ENCODE measurements around the gene AFAP1.
A peak's percentile ranks its signal among the peaks of the same experiment; 100 is the strongest.

The AFAP1 gene

GRCh38 chr4:7843831-7844593, 95.6 kb downstream of the AFAP1 start:
- peak in 26 of 51 donors; percentile 11 to 73 (median 36) for DNase-seq

- no peak for DNase-seq
Observed at GRCh38 chr4:7842384-7843279, 97.0 kb downstream of the AFAP1 start.

DNA sequence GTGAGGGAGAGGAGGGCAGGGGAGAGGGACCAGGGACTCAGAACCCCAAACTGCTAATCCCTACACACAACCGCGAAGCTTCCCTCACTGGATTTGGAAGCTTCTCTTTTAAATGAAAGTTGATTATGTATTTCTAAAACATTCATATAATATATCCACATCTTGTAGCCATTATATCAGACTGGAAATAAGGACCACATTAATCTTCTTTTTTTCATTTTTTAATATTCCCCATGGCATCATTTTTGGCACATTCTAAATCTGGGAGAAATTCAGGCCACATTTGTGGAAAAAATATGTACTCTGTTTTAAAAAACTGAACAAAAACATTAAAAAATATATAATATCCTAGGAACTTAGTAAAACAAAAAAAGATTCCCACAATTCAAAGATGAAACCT, 97.8 kb downstream of the AFAP1 start:
- no peak for DNase-seq

DNA sequence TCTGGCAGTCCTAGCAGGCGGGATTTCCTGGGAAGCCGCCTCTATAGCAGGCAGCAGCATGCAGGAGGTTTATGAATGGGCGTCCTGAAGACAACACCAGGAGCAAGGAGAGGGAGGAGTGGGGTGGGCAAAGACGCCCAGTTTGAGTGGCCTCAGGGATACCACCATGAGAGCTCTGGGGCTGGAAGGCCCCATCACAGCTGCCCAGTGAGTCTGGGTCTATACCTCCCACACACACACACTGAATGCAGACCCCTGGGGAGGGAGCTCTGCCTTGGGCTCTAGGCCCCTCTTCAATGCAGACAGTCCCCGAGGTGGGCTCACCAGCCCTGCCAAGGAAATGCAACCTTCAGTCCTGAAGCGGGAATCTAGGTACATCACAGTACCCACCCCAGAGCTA, 98.6 kb downstream of the AFAP1 start:
- DNase-seq, result no peak

DNA sequence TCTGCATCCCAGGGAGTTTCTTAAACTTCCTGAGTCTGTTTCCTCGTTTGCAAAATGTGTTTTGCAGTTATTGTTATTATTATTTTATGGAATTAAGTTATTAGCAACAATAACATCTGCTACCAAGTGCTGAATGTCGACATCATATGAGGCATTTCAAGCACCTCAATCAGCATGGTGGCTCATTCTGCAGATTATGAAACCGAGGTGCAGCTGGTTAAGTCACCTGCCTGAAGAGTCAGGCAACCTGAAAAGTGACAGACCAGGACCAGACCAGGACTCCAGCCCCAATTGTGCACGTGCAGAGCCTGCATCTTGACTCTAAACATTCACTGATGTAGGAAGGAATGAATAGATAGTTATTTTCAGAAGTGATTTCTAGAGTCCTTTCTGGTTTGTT, 99.8 kb downstream of the AFAP1 start:
- DNase-seq, result no peak

DNA sequence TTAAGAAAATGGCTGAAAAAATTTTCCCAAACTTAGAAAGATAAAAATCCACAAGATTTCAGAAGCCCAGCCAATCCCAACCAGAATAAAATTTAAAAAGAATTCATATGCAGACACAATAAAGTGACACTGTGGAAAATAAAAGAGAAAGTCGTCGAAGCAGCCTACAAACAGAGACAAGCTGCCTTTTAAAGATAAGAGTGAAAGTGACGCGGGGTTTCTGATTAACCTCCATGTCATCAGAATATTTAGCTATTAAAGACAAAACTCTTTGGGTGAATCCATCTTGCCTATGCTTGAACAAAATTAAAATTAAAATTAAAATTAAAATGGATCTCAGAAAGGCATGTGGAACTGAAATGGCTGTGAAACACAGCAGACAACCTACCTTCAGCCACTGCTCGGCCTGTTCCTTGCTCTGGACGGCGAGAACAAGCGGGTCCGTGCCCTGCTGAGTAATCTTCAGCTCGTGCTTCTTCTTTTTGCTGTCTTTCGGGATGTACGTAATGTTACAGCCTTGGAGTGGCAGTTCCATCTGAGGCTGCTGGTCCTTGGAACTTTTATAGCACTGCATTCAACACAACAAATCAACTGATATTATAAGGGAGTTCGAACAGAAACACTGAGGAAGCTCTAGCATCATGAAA, 101.4 kb downstream of the AFAP1 start:
- DNase-seq, result no peak

GRCh38 chr4:7837597-7838135, 102.0 kb downstream of the AFAP1 start:
- no peak for DNase-seq

DNA sequence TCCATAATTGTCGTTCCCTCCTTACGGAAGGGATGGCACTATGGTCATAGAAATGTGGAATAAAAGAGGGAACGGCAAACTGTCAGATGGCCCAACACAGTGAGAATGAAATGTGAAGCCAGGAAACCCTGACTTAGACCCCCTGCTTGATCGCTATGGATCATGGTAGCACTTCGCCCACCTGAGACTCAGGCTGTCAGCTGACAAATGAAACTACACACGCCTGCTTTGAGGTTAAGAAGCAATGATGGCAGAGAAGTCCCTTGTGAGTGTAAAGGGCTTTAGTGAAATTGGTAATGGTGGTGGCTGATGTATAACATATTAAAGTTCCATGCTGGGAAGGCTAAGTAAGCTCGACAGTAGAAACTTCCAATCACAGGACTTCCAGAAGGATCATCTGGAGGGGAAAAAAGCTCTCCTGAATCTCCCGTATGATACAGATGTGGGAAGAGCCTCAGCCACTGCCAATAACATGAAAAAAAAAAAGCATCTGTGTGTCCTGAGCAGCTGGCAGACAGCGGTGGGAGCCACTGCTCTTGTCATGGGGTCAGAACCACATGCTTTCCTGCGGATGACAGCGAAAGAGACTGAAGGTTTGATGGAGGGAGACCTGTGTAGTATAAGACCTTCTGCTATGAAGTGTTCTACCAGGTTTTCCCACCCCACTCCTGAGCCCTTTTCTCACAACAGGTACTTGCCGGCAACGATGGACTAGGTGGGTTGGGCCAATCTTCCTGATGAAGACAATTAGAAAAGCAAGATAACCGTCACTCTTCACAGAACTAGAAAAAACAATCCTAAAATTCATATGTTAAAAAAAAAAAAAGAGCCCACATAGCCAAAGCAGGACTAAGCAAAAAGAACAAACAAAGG, 107.6 kb downstream of the AFAP1 start:
- DNase-seq, result no peak

DNA sequence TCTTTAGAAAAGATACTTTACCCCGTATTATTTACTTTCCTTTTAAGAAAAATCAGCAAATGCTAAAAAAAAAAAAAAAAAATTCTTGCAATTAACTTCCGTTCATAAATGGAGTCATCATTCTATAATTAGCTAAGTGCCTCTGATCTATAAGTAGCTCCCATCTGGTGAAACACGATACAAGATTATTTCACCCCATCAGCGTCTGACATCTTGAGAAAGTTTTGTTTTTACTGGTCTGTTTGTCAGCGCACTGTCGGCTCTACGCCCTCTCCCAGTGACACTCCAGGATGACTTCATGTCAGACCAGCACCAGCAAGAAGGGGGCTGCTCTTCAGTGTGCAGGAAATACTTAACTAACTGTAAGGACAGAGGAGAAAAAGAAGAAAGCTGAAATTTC, 108.3 kb downstream of the AFAP1 start:
- no peak for DNase-seq

DNA sequence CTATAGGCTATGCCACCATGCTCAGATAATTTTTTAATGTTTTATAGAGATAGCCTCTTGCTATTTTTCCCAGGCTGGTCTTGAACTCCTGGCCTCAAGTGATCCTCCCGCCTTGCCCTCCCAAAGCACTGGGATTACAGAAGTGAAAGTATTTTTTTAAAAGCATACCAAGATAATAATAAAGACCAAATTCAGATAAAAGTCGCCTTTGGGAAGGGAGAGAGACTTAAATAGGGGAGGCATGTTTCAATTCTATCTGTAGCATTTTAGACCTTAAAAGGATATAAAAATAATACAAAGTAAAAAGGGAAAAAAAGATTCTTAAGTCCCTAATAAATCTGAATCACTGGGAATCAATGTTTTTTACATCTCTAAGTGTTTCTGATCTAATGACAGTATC, 108.9 kb downstream of the AFAP1 start:
- DNase-seq, result no peak

- DNase-seq, result no peak
Observed at GRCh38 chr4:7829652-7830580, 109.7 kb downstream of the AFAP1 start.

DNA sequence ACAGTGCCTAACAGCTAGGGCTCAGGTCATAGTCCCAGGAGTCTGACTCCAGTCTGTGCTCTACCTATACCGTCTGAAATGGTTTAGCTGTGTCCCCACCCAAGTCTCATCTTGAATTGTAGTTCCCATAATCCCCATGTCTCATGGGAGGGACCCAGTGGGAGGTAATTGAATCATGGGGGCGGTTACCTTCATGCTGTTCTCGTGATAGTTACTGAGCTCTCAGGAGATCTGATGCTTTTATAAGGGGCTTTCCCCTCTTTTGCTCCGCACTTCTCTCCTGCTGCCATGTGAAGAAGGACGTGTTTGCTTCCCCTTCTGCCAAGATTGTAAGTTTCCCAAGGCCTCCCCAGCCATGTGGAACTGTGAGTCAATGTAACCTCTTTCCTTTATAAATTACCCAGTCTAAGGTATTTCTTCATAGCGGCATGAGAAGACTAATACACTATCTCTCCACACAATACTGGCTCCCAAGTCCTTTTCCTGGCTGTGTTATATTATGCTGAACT, 110.8 kb downstream of the AFAP1 start:
- no peak for DNase-seq

DNA sequence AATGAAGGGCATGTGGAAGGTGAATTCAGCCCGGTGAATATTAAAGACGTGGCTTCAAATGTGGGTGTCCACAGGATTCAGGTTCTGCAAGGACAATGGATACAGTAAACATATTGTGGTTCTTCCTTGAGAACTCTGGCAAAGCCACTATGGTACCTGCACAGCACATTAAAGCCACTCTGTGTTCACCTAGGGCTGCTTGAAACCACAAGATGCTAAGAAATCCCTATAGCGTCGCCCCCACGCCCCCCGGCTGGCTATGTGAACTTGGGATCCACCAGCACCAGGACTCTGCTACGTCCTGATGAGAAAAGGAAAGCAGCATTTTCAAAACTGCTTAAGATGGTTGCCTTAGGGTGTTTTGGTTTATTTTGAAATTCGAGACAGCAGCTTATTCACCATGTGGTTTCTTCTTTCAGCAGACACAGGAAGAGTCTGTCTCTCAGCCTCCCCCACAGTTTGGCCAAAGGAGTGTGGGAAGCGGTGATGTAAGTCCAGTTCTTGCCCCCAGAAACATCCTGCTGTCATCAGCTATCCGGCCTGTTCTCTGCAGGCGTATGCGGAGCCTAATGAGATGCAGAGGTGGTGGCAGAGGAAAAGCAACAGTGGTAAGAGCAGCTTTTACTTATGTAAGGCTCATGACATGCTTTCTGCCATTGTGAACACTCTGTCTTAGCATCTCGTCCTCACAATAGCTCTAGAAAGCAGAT, 111.5 kb downstream of the AFAP1 start:
- DNase-seq, result peak in 6 of 51 donors; percentile 21 to 66 (median 34)

DNA sequence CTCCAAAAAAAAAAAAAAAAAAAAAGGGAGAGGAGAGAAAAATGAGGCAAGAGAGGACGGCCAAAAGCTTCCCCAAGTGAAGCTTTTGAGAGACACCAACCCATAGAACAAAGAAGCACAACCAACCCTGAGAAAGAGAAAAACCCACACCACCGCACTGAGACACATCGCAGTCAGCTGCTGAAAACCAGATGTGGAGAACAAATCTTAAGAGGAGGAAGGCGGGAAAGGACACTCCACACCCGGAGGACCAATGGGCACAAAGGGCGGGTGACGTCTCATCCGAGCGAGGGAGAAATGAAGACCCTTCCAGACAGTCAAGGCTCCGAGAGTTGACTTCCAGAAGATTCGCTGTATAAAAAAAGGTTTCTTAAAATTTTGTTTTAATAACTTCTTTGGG, 112.1 kb downstream of the AFAP1 start:
- DNase-seq, result no peak

DNA sequence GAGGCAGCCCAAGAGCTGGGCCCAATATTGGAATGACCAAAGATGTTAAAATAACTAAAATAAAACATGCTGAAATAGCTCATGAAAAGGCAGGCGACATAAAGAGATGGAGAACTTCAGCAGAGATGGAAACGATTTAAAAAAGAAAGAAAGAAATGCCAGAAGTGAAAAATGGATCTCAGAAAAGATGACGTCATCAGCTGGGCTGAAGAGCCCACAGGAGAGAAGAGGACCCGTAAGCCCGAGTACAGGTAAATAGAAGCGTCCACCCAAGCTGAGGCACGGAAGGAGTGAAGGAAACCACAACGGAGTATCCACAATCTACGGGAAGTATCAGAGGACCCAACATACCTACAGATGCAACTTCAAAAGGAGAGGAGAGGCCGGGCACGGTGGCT, 112.8 kb downstream of the AFAP1 start:
- no peak for DNase-seq

GRCh38 chr4:7826176-7826908, 113.3 kb downstream of the AFAP1 start:
- no peak for DNase-seq

- DNase-seq, result no peak
Observed at GRCh38 chr4:7824218-7824617, 115.4 kb downstream of the AFAP1 start.

DNA sequence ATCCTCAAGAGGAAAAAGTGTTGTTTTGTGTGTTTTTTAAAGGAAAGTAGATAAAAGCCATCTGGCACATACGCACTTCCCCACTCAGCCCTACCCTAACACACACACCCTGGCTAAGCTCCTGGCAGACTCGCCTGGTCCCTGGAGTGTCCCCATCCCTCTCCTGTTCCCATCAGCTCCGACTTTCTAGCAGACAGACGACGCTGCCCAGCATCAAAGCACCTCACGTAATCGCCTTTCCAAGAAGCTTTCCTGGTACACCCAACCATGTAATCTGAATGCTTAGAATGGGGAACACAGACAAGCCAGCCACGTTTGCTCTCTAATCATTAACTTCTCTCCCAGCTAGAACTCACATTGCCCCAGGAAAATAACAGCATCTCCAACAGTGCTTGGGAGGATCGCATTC, 116.2 kb downstream of the AFAP1 start:
- DNase-seq, result peak in 2 of 51 donors; percentile 15 to 23

Data from hypothalamus (tissue), 51 donors.